SU-DHL-6 (cell line): Measurements from ENCODE around the gene LIG3.

ENCODE experiments used
- CTCF ChIP-seq: fragments of 200-600 bp; sonication (generic); IDR thresholded peaks from one replicate; pipeline ENCODE4 v1.5.1; 2017; ENCODE audit warnings: antibody characterized with exemption, mild to moderate bottlenecking, low read length, moderate library complexity; ENCODE audit not compliant: insufficient read depth, poor library complexity, severe bottlenecking
- EZH2phosphoT487 ChIP-seq: fragments of 200-600 bp; sonication (generic), shearing (Covaris generic); conservative IDR thresholded peaks from 2 replicates; pipeline ENCODE4 v1.6.1; 2018; ENCODE audit warnings: mild to moderate bottlenecking, antibody characterized with exemption, low read length, moderate library complexity, mixed read lengths

GRCh38 chr17:35019386-35020179 is 39.3 kb downstream of the LIG3 start:
- TF ChIP-seq CTCF = no peak
- TF ChIP-seq EZH2phosphoT487 = no peak
